K562 (cell line): ENCODE measurements around the gene EXOC5.

Experiments
- ADNP ChIP-seq: fragments of 200-800 bp; sonication (Bioruptor generic); IDR thresholded peaks from 2 replicates; pipeline ENCODE4 v1.6.1; 2016; ENCODE audit warnings: missing genetic modification characterization, missing compliant biosample characterization
- CHD4 ChIP-seq: fragments of 200-600 bp; sonication (generic); IDR thresholded peaks from 3 replicates; pipeline ENCODE4 v1.6.1; 2012; ENCODE audit warnings: low read depth, mild to moderate bottlenecking, mixed read lengths, low read length, inconsistent platforms; ENCODE audit not compliant: insufficient read depth, insufficient replicate concordance, poor library complexity, severe bottlenecking
- KLF13 ChIP-seq: fragments of 450-650 bp; IDR thresholded peaks from 2 replicates; pipeline ENCODE4 v1.6.1; 2016; ENCODE audit warnings: missing genetic modification characterization, low read depth, mild to moderate bottlenecking, missing compliant biosample characterization, moderate library complexity, borderline replicate concordance
- NFXL1 ChIP-seq: fragments of 450-650 bp; formaldehyde crosslinking; IDR thresholded peaks from 2 replicates; pipeline ENCODE4 v1.4.0; 2021; ENCODE audit warnings: mild to moderate bottlenecking
- SMAD1 ChIP-seq: fragments of 150-350 bp; IDR thresholded peaks from 2 replicates; pipeline ENCODE4 v1.6.1; 2014; ENCODE audit warnings: low read length, low read depth; ENCODE audit not compliant: partially characterized antibody
- TEAD2 ChIP-seq: fragments of 450-650 bp; IDR thresholded peaks from 2 replicates; pipeline ENCODE4 v1.6.1; 2016; ENCODE audit warnings: missing genetic modification characterization, control low read depth, missing compliant biosample characterization
- ZNF785 ChIP-seq: fragments of 250-450 bp; sonication (Bioruptor Pico); IDR thresholded peaks from 2 replicates; pipeline ENCODE4 v1.4.0; 2020; ENCODE audit warnings: mild to moderate bottlenecking
- TF ChIP-seq, protein P1 (sequence below), 3 experiments: IDR thresholded peaks in 2 of 3; conservative IDR thresholded peaks in 1 of 3; 2 replicates each; pipeline ENCODE4 v1.5.1; 2011 to 2012; ENCODE audit warnings: low read length in 3 of 3, mild to moderate bottlenecking in 3 of 3, control low read depth in 2 of 3, improper control_type of control experiment in 1 of 3, inconsistent platforms in 1 of 3, low read depth in 1 of 3, mixed read lengths in 1 of 3, moderate library complexity in 1 of 3; ENCODE audit not compliant: insufficient read depth in 2 of 3

DNA sequence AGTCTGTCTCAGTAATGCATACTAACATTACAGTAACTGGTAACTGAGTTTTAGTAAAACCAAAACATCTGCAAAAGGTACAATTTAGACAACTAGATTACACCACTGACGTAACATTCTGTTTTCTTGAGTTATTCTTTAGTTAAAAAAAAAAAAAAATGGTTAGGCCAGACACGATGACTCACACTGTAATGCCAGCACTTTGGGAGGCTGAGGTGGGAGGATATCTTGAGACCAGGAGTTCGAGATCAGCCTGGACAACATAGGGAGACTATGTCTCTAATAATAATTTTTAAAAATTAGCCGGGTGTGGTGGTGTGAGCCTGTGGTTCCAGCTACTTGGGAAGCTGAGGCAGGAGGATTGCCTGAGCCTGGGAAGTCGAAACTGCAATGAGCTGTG lies 34.2 kb upstream of the EXOC5 start:
- no peak for TF ChIP-seq TEAD2 (tag)
- no peak for TF ChIP-seq SMAD1
- TF ChIP-seq NFXL1 (CRISPR knock-in tag), result no peak
- no peak for TF ChIP-seq ADNP
- no peak for TF ChIP-seq ZNF785 (CRISPR knock-in tag)
- TF ChIP-seq, protein P1, sequence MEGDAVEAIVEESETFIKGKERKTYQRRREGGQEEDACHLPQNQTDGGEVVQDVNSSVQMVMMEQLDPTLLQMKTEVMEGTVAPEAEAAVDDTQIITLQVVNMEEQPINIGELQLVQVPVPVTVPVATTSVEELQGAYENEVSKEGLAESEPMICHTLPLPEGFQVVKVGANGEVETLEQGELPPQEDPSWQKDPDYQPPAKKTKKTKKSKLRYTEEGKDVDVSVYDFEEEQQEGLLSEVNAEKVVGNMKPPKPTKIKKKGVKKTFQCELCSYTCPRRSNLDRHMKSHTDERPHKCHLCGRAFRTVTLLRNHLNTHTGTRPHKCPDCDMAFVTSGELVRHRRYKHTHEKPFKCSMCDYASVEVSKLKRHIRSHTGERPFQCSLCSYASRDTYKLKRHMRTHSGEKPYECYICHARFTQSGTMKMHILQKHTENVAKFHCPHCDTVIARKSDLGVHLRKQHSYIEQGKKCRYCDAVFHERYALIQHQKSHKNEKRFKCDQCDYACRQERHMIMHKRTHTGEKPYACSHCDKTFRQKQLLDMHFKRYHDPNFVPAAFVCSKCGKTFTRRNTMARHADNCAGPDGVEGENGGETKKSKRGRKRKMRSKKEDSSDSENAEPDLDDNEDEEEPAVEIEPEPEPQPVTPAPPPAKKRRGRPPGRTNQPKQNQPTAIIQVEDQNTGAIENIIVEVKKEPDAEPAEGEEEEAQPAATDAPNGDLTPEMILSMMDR (IDR thresholded peaks at IDR 0.05 in 2 of 3, conservative IDR thresholded peaks at IDR 0.05 in 1 of 3; ENCODE audit: insufficient read depth in 2 of 3, low read depth in 1 of 3, low read length in 3 of 3), result no peak
- TF ChIP-seq CHD4, result no peak
- no peak for TF ChIP-seq KLF13 (tag)
